PC-3 (cell line): ENCODE measurements around the gene ARVCF. TPM values are rescaled to one million over a fixed set of nuclear protein-coding genes. Genes with fewer than 3 reads are reported as not detected.

Experiments
- ATAC-seq: fragments of 200-7000 bp; cut with Tn5 transposase; 2 replicates; pipeline ENCODE4 v1.9.1; 2020; ENCODE audit warnings: mild to moderate bottlenecking, moderate library complexity
- BruUV-seq: library from RNA; stranded (reverse); fragments of 400-500 nt; replicated peaks from 2 replicates; lab custom pipeline; 2021; lab: Mats Ljungman, UMichigan
- CTCF ChIA-PET: fragments of 300-600 bp; sonication (Branson Sonifier 250); formaldehyde crosslinking; loops from one replicate; lab custom pipeline; 2022; ENCODE audit warnings: antibody characterized with exemption; lab: Charles Lee
- POLR2A ChIA-PET: fragments of 300-600 bp; sonication (Branson Sonifier 250); formaldehyde crosslinking; loops from one replicate; lab custom pipeline; 2022; ENCODE audit warnings: antibody characterized with exemption; ENCODE audit not compliant: unreplicated experiment; lab: Charles Lee
- DNase-seq: peaks from one replicate; pipeline ENCODE4 v3.0.0-alpha.2; 2015
- H2AFZ ChIP-seq: fragments of 300-600 bp; sonication (generic); 2 replicates; pipeline ENCODE4 v1.6.0; 2016; ENCODE audit warnings: antibody characterized with exemption, low read length
- H3F3A ChIP-seq: fragments of 300-600 bp; sonication (generic); one replicate; pipeline ENCODE4 v1.6.0; 2017; ENCODE audit warnings: antibody characterized with exemption, low read length, control low read depth, mild to moderate bottlenecking; ENCODE audit not compliant: unreplicated experiment
- H3K27ac ChIP-seq: fragments of 300-600 bp; sonication (generic); 2 replicates; pipeline ENCODE4 v1.5.1; 2016; ENCODE audit warnings: mild to moderate bottlenecking, low read length
- H3K27me3 ChIP-seq: fragments of 300-600 bp; sonication (generic); 2 replicates; pipeline ENCODE4 v1.6.1; 2016; ENCODE audit warnings: low read length, mixed read lengths
- H3K36me3 ChIP-seq: fragments of 300-600 bp; sonication (generic); 2 replicates; pipeline ENCODE4 v1.6.1; 2016; ENCODE audit warnings: low read depth, mixed run types, low read length, mixed read lengths
- H3K4me1 ChIP-seq: fragments of 300-600 bp; sonication (generic); 2 replicates; pipeline ENCODE4 v1.5.1; 2016; ENCODE audit warnings: low read length; ENCODE audit not compliant: insufficient read depth
- H3K4me2 ChIP-seq: fragments of 300-600 bp; sonication (generic); 2 replicates; pipeline ENCODE4 v1.6.0; 2016; ENCODE audit warnings: low read length
- H3K4me3 ChIP-seq: fragments of 300-600 bp; sonication (generic); 2 replicates; pipeline ENCODE4 v1.5.1; 2016; ENCODE audit warnings: mild to moderate bottlenecking, low read length, mixed read lengths
- H3K79me2 ChIP-seq: fragments of 300-600 bp; sonication (generic); 2 replicates; pipeline ENCODE4 v1.6.1; 2017; ENCODE audit warnings: low read length, mixed read lengths
- H3K9ac ChIP-seq: fragments of 300-600 bp; sonication (generic); 2 replicates; pipeline ENCODE4 v1.6.0; 2016; ENCODE audit warnings: mild to moderate bottlenecking, low read length
- H3K9me2 ChIP-seq: fragments of 300-600 bp; sonication (generic); replicated peaks from 2 replicates; pipeline ENCODE4 v1.6.1; 2016; ENCODE audit warnings: mixed run types, low read length, mixed read lengths
- H3K9me3 ChIP-seq: fragments of 300-600 bp; sonication (generic); 2 replicates; pipeline ENCODE4 v1.6.1; 2016; ENCODE audit warnings: low read length, mixed read lengths
- H4K20me1 ChIP-seq: fragments of 300-600 bp; sonication (generic); 2 replicates; pipeline ENCODE4 v1.6.1; 2016; ENCODE audit warnings: low read length, mixed read lengths
- EZH2 ChIP-seq: fragments of 300-600 bp; sonication (generic); IDR thresholded peaks from one replicate; pipeline ENCODE4 v1.6.1; 2017; ENCODE audit warnings: antibody characterized with exemption, mild to moderate bottlenecking, low read length; ENCODE audit not compliant: unreplicated experiment
- EZH2phosphoT487 ChIP-seq: fragments of 300-600 bp; sonication (generic); IDR thresholded peaks from 2 replicates; pipeline ENCODE4 v1.6.1; 2018; ENCODE audit warnings: mild to moderate bottlenecking, antibody characterized with exemption, low read length, borderline replicate concordance
- intact Hi-C: fragments of 100-400 bp; cut with micrococcal nuclease; formaldehyde crosslinking; loops from 2 replicates; pipeline ENCODE4 v1.9.0; 2023
- total RNA-seq: library from RNA; depleted of rRNA; stranded (reverse); fragments of >200 nt; gene quantifications from 2 replicates; pipeline ENCODE4 v1.2.3, GENCODE V29; 2014
- TF ChIP-seq, protein P1 (sequence below): fragments of 300-600 bp; sonication (generic); conservative IDR thresholded peaks from 2 replicates; pipeline ENCODE4 v1.5.1; 2017; ENCODE audit warnings: antibody characterized with exemption, low read depth, mild to moderate bottlenecking, low read length

The ARVCF gene
- total RNA-seq, 1 experiment from 2014 or later = 20.0 TPM

DNA sequence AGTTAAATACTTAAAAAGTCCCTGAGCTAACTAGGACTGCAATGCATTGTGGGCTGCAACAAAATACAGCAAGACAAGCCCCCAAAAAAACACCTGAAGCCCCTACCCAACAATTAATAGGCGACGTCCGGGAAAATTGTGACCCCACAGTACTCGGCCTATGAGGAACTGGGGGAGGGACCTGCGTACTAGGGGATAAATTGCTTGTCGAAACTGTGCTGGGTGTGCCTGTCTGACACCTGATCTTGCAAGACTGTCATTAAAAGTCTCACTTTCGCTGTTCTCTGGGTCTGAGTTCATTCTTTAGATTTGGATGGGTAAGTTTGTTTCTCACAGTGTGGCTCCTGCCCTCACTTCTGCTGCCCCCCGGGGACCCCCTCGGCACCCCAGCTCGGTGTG lies 19.5 kb upstream of the ARVCF start:
- BruUV-seq = no TSS peak
- Histone ChIP-seq H3F3A (no peaks in the 10 kb centered on the region), H3K4me1 (no peaks in the 10 kb centered on the region), H3K36me3 (no peaks in the 10 kb centered on the region; the same call in 1 of the 2 replicates), H3K9me3 (no peaks in the 10 kb centered on the region), H3K79me2 (no peaks in the 10 kb centered on the region), H3K27me3 (no peaks in the 10 kb centered on the region), H3K4me2 (no peak overlapping the region), H3K9me2 (no peaks in the 10 kb centered on the region), H3K9ac (no peak overlapping the region), H2AFZ (no peak overlapping the region), H3K27ac (no peak overlapping the region), H4K20me1 (no peaks in the 10 kb centered on the region), H3K4me3 (no peak overlapping the region)
- ChIA-PET POLR2A (no interaction called here), CTCF (no interaction called here)
- TF ChIP-seq, protein P1, sequence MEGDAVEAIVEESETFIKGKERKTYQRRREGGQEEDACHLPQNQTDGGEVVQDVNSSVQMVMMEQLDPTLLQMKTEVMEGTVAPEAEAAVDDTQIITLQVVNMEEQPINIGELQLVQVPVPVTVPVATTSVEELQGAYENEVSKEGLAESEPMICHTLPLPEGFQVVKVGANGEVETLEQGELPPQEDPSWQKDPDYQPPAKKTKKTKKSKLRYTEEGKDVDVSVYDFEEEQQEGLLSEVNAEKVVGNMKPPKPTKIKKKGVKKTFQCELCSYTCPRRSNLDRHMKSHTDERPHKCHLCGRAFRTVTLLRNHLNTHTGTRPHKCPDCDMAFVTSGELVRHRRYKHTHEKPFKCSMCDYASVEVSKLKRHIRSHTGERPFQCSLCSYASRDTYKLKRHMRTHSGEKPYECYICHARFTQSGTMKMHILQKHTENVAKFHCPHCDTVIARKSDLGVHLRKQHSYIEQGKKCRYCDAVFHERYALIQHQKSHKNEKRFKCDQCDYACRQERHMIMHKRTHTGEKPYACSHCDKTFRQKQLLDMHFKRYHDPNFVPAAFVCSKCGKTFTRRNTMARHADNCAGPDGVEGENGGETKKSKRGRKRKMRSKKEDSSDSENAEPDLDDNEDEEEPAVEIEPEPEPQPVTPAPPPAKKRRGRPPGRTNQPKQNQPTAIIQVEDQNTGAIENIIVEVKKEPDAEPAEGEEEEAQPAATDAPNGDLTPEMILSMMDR = no peak
- TF ChIP-seq EZH2 (no peak), EZH2phosphoT487 (no peak)
- ATAC-seq = no peak
- DNase-seq = no peak
- intact Hi-C loops = no loop called here

GRCh38 chr22:20035375-20036083 lies 18.9 kb upstream of the ARVCF start:
- H3K27ac ChIP-seq = no peak overlapping the region
- no peak overlapping the region for H2AFZ ChIP-seq
- H3K36me3 ChIP-seq = no peaks in the 10 kb centered on the region; the same call in 1 of the 2 replicates
- no peaks in the 10 kb centered on the region for H3F3A ChIP-seq
- no peaks in the 10 kb centered on the region for H3K27me3 ChIP-seq
- no peaks in the 10 kb centered on the region for H3K79me2 ChIP-seq
- H3K4me3 ChIP-seq = no peak overlapping the region
- DNase-seq (no peak), ATAC-seq (no peak)
- H4K20me1 ChIP-seq = no peaks in the 10 kb centered on the region
- ChIA-PET CTCF (no interaction called here), POLR2A (no interaction called here)
- H3K4me1 ChIP-seq = no peaks in the 10 kb centered on the region
- intact Hi-C loops = no loop called here
- BruUV-seq = no TSS peak
- no peak for TF ChIP-seq EZH2
- TF ChIP-seq, protein P1 = no peak
- no peak for TF ChIP-seq EZH2phosphoT487
- H3K4me2 ChIP-seq = no peak overlapping the region
- no peak overlapping the region for H3K9ac ChIP-seq
- no peaks in the 10 kb centered on the region for H3K9me2 ChIP-seq
- H3K9me3 ChIP-seq = no peaks in the 10 kb centered on the region

DNA sequence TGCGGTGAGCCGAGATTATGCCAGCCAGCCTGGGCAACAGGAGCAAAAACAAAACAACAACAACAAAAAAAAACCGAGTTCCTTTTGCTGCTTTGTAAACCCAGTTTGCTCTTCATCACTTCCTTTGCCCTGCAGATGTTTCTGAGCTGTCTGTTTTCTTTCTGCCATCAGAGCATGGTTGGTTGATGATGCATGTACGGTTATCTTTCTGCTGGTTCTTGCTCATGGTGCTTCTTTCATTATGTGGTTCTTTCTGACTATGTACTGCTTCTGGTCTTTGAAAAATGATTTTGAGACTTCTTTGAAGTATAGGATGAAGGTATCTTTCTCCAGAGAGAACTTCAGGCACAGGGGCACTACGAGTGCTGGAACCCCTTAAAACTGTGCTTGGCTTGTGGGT lies 17.5 kb upstream of the ARVCF start:
- intact Hi-C loops = no loop called here
- POLR2A ChIA-PET = no interaction called here
- no peak for ATAC-seq
- no peak overlapping the region for H3K9ac ChIP-seq
- DNase-seq = no peak
- BruUV-seq = no TSS peak
- no peak overlapping the region for H3K4me2 ChIP-seq
- no peak overlapping the region for H3K27ac ChIP-seq
- no peaks in the 10 kb centered on the region for H4K20me1 ChIP-seq
- H3K4me3 ChIP-seq = no peak overlapping the region
- no peak overlapping the region for H2AFZ ChIP-seq
- no peaks in the 10 kb centered on the region for H3F3A ChIP-seq
- no peaks in the 10 kb centered on the region for H3K27me3 ChIP-seq
- no peaks in the 10 kb centered on the region for H3K4me1 ChIP-seq
- TF ChIP-seq EZH2phosphoT487 (no peak), EZH2 (no peak)
- TF ChIP-seq, protein P1 = no peak
- no peaks in the 10 kb centered on the region for H3K79me2 ChIP-seq
- H3K9me3 ChIP-seq = no peaks in the 10 kb centered on the region
- no peaks in the 10 kb centered on the region for H3K9me2 ChIP-seq
- CTCF ChIA-PET = no interaction called here
- H3K36me3 ChIP-seq = no peaks in the 10 kb centered on the region; the same call in 1 of the 2 replicates
